ENCODE results near the gene TAX1BP3. TPM values are rescaled to one million over a fixed set of nuclear protein-coding genes. Genes with fewer than 3 reads are reported as not detected.

Gene TAX1BP3
- total and polyA plus RNA-seq, 2 of the 13 experiments (the other 11 are each of a cell fraction or from before 2014, with no cell fraction given): 16.7 to 45.1 TPM

GRCh38 chr17:3667366-3668278 lies 756 bp downstream of the TAX1BP3 start (continued):
- TF ChIP-seq, protein P1, sequence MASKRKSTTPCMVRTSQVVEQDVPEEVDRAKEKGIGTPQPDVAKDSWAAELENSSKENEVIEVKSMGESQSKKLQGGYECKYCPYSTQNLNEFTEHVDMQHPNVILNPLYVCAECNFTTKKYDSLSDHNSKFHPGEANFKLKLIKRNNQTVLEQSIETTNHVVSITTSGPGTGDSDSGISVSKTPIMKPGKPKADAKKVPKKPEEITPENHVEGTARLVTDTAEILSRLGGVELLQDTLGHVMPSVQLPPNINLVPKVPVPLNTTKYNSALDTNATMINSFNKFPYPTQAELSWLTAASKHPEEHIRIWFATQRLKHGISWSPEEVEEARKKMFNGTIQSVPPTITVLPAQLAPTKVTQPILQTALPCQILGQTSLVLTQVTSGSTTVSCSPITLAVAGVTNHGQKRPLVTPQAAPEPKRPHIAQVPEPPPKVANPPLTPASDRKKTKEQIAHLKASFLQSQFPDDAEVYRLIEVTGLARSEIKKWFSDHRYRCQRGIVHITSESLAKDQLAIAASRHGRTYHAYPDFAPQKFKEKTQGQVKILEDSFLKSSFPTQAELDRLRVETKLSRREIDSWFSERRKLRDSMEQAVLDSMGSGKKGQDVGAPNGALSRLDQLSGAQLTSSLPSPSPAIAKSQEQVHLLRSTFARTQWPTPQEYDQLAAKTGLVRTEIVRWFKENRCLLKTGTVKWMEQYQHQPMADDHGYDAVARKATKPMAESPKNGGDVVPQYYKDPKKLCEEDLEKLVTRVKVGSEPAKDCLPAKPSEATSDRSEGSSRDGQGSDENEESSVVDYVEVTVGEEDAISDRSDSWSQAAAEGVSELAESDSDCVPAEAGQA (IDR thresholded peaks at IDR 0.05; ENCODE audit: low read depth): no peak
- TF ChIP-seq, protein P1 (CRISPR knock-in tag; IDR thresholded peaks at IDR 0.05; ENCODE audit: borderline replicate concordance): no peak
- TF ChIP-seq SMAD1 (CRISPR knock-in tag; IDR thresholded peaks at IDR 0.05; ENCODE audit: borderline replicate concordance, low read depth) (no peak), ZNF615 (CRISPR knock-in tag; IDR thresholded peaks at IDR 0.05; ENCODE audit: borderline replicate concordance) (no peak; the same call in 1 of the 2 replicates), CBFB (CRISPR knock-in tag; IDR thresholded peaks at IDR 0.05) (no peak), WIZ (CRISPR knock-in tag; IDR thresholded peaks at IDR 0.05) (no peak), ZNF670 (CRISPR knock-in tag; IDR thresholded peaks at IDR 0.05; ENCODE audit: borderline replicate concordance) (no peak; the same call in 1 of the 2 replicates), HDAC1 (CRISPR knock-in tag; IDR thresholded peaks at IDR 0.05) (no peak; the same call in 1 of the 2 replicates), TMF1 (CRISPR knock-in tag; IDR thresholded peaks at IDR 0.05; ENCODE audit: low read depth) (peak; percentile 24; the same call in 1 of the 2 replicates), FOXK2 (IDR thresholded peaks at IDR 0.05) (no peak), ZNF282 (IDR thresholded peaks at IDR 0.05; ENCODE audit: partially characterized antibody) (no peak), PPARG (CRISPR knock-in tag; conservative IDR thresholded peaks at IDR 0.05) (no peak), ZIK1 (CRISPR knock-in tag; IDR thresholded peaks at IDR 0.05; ENCODE audit: borderline replicate concordance, low read depth) (no peak; the same call in 1 of the 2 replicates), SP4 (CRISPR knock-in tag; IDR thresholded peaks at IDR 0.05) (peak; percentile 74), FOXP1 (IDR thresholded peaks at IDR 0.05) (no peak), FOXP1 (CRISPR knock-in tag; IDR thresholded peaks at IDR 0.05) (no peak), NFYC (CRISPR knock-in tag; IDR thresholded peaks at IDR 0.05) (no peak), NFYB (CRISPR knock-in tag; IDR thresholded peaks at IDR 0.05) (no peak), RELA (CRISPR knock-in tag; IDR thresholded peaks at IDR 0.05) (no peak), MXD3 (CRISPR knock-in tag; IDR thresholded peaks at IDR 0.05) (0 out of 2 replicates have a peak, but pooled peaks have one; percentile 5), CC2D1A (CRISPR knock-in tag; IDR thresholded peaks at IDR 0.05) (no peak), ZNF746 (CRISPR knock-in tag; IDR thresholded peaks at IDR 0.05) (peak; percentile 22; the same call in 1 of the 2 replicates), PHF21A (CRISPR knock-in tag; IDR thresholded peaks at IDR 0.05) (peak; percentile 85; the same call in 1 of the 2 replicates), SOX13 (IDR thresholded peaks at IDR 0.05) (0 out of 2 replicates have a peak, but pooled peaks have one; percentile 10), SOX13 (CRISPR knock-in tag; conservative IDR thresholded peaks at IDR 0.05 in 1 of 2, IDR thresholded peaks at IDR 0.05 in 1 of 2) (no peak; a peak in 1 of 4 replicates), ZNF101 (CRISPR knock-in tag; IDR thresholded peaks at IDR 0.05; ENCODE audit: borderline replicate concordance, low read depth) (no peak; the same call in 1 of the 2 replicates), ATM (IDR thresholded peaks at IDR 0.05; ENCODE audit: borderline replicate concordance) (no peak)
